HEK293 (cell line): ENCODE data around the gene DLG1.

Experiments used
- ELK4 ChIP-seq: IDR thresholded peaks from 2 replicates; pipeline ENCODE4 v1.6.1; 2011; ENCODE audit warnings: mild to moderate bottlenecking, low read depth, low read length, borderline replicate concordance
- IKZF3 ChIP-seq: fragments of 450-650 bp; IDR thresholded peaks from 2 replicates; pipeline ENCODE4 v1.5.0; 2018; ENCODE audit warnings: missing biosample characterization, mild to moderate bottlenecking, missing genetic modification characterization, moderate library complexity
- PRDM6 ChIP-seq: fragments of 450-650 bp; formaldehyde crosslinking; IDR thresholded peaks from 2 replicates; pipeline ENCODE4 v1.5.1; 2017; ENCODE audit warnings: missing biosample characterization, missing genetic modification characterization
- SETDB1 ChIP-seq: IDR thresholded peaks from one replicate; pipeline ENCODE4 v1.6.1; 2017; ENCODE audit warnings: mild to moderate bottlenecking, low read length, moderate library complexity, mixed read lengths; ENCODE audit not compliant: insufficient read length
- ZBTB1 ChIP-seq: fragments of 450-650 bp; formaldehyde crosslinking; IDR thresholded peaks from 2 replicates; pipeline ENCODE4 v1.5.1; 2016; ENCODE audit warnings: missing biosample characterization, missing genetic modification characterization
- ZBTB17 ChIP-seq: fragments of 450-650 bp; formaldehyde crosslinking; IDR thresholded peaks from 2 replicates; pipeline ENCODE4 v1.5.1; 2016; ENCODE audit warnings: missing biosample characterization, missing genetic modification characterization
- ZNF138 ChIP-seq: fragments of 450-650 bp; formaldehyde crosslinking; IDR thresholded peaks from 2 replicates; pipeline ENCODE4 v1.5.1; 2016; ENCODE audit warnings: missing biosample characterization, missing genetic modification characterization, borderline replicate concordance
- ZNF140 ChIP-seq: fragments of 450-650 bp; formaldehyde crosslinking; IDR thresholded peaks from 2 replicates; pipeline ENCODE4 v1.5.1; 2016; ENCODE audit warnings: missing biosample characterization, missing genetic modification characterization
- ZNF24 ChIP-seq: fragments of 450-650 bp; formaldehyde crosslinking; IDR thresholded peaks from 2 replicates; pipeline ENCODE4 v1.5.1; 2016; ENCODE audit warnings: missing biosample characterization, missing genetic modification characterization
- ZNF274 ChIP-seq, 2 experiments: fragments of 200-500 bp in 1 of 2; fragments of 450-650 bp in 1 of 2; sonication (Bioruptor generic) in 1 of 2; formaldehyde crosslinking in 1 of 2; IDR thresholded peaks; 2 replicates each; pipeline versions ENCODE4 v1.5.1 to v1.6.1; 2014 to 2016; ENCODE audit warnings: borderline replicate concordance in 1 of 2, inconsistent platforms in 1 of 2, low read length in 1 of 2, missing biosample characterization in 1 of 2, missing genetic modification characterization in 1 of 2
- ZNF280D ChIP-seq: fragments of 450-650 bp; formaldehyde crosslinking; IDR thresholded peaks from 2 replicates; pipeline ENCODE4 v1.5.1; 2016; ENCODE audit warnings: missing biosample characterization, missing genetic modification characterization
- ZNF292 ChIP-seq: fragments of 450-650 bp; formaldehyde crosslinking; IDR thresholded peaks from 2 replicates; pipeline ENCODE4 v1.5.1; 2016; ENCODE audit warnings: low read depth, missing biosample characterization, missing genetic modification characterization, borderline replicate concordance
- ZNF37A ChIP-seq: fragments of 450-650 bp; IDR thresholded peaks from 2 replicates; pipeline ENCODE4 v1.5.1; 2018; ENCODE audit warnings: missing biosample characterization, missing genetic modification characterization
- ZNF391 ChIP-seq: fragments of 450-650 bp; formaldehyde crosslinking; IDR thresholded peaks from 2 replicates; pipeline ENCODE4 v1.5.1; 2016; ENCODE audit warnings: low read depth, missing biosample characterization, missing genetic modification characterization, borderline replicate concordance
- ZNF416 ChIP-seq: fragments of 450-650 bp; formaldehyde crosslinking; IDR thresholded peaks from 2 replicates; pipeline ENCODE4 v1.5.1; 2016; ENCODE audit warnings: missing biosample characterization, missing genetic modification characterization
- ZNF544 ChIP-seq: fragments of 450-650 bp; formaldehyde crosslinking; IDR thresholded peaks from 2 replicates; pipeline ENCODE4 v1.5.0; 2017; ENCODE audit warnings: missing biosample characterization, missing genetic modification characterization
- ZNF558 ChIP-seq: fragments of 450-650 bp; formaldehyde crosslinking; IDR thresholded peaks from 2 replicates; pipeline ENCODE4 v1.5.1; 2016; ENCODE audit warnings: missing biosample characterization, missing genetic modification characterization
- ZNF624 ChIP-seq: fragments of 450-650 bp; formaldehyde crosslinking; IDR thresholded peaks from 2 replicates; pipeline ENCODE4 v1.5.1; 2017; ENCODE audit warnings: missing biosample characterization, missing genetic modification characterization
- ZNF677 ChIP-seq: fragments of 450-650 bp; IDR thresholded peaks from 2 replicates; pipeline ENCODE4 v1.5.0; 2018; ENCODE audit warnings: missing biosample characterization, mild to moderate bottlenecking, missing genetic modification characterization, moderate library complexity
- ZNF747 ChIP-seq: fragments of 450-650 bp; formaldehyde crosslinking; IDR thresholded peaks from 2 replicates; pipeline ENCODE4 v1.5.1; 2016; ENCODE audit warnings: missing biosample characterization, missing genetic modification characterization
- ZNF792 ChIP-seq: fragments of 450-650 bp; formaldehyde crosslinking; IDR thresholded peaks from 2 replicates; pipeline ENCODE4 v1.5.1; 2016; ENCODE audit warnings: missing biosample characterization, missing genetic modification characterization
- ZSCAN5A ChIP-seq: fragments of 450-650 bp; formaldehyde crosslinking; IDR thresholded peaks from 2 replicates; pipeline ENCODE4 v1.5.1; 2016; ENCODE audit warnings: missing biosample characterization, missing genetic modification characterization

The DLG1 gene

GRCh38 chr3:197234947-197235914 is 63.2 kb downstream of the DLG1 start (continued):
- TF ChIP-seq ZNF624 (tag by site-specific recombination), result no peak
- no peak for TF ChIP-seq ZNF391 (tag by site-specific recombination)
- peak; percentile 47 for TF ChIP-seq ZBTB17 (tag by site-specific recombination)
- peak; percentile 44 for TF ChIP-seq SETDB1
- no peak for TF ChIP-seq ZNF416 (tag by site-specific recombination)
- TF ChIP-seq ZNF37A, result no peak
- no peak for TF ChIP-seq ZNF274 (IDR thresholded peaks at IDR 0.05; ENCODE audit: low read length)
- TF ChIP-seq ZNF274 (tag by site-specific recombination; IDR thresholded peaks at IDR 0.05; ENCODE audit: borderline replicate concordance), result no peak
- no peak for TF ChIP-seq ZNF24 (tag by site-specific recombination)
- no peak for TF ChIP-seq ZNF280D (tag by site-specific recombination)
- no peak for TF ChIP-seq ZNF544 (tag by site-specific recombination)
- no peak for TF ChIP-seq ZNF792
- TF ChIP-seq ZBTB1 (tag by site-specific recombination), result no peak
- TF ChIP-seq ZNF558 (tag by site-specific recombination), result no peak
- TF ChIP-seq ZNF677, result no peak
- TF ChIP-seq ZNF140, result no peak
- peak; percentile 63; the same call in 1 of the 2 replicates for TF ChIP-seq PRDM6 (tag by site-specific recombination)
- no peak for TF ChIP-seq ZNF292 (tag by site-specific recombination)
- no peak for TF ChIP-seq IKZF3 (tag by site-specific recombination)
- TF ChIP-seq ZNF747 (tag by site-specific recombination), result no peak
- no peak for TF ChIP-seq ZNF138 (tag by site-specific recombination)
- no peak for TF ChIP-seq ELK4
- no peak for TF ChIP-seq ZSCAN5A (tag by site-specific recombination)
